Measurements from ENCODE around the gene IRF6. TPM values are rescaled to one million over a fixed set of nuclear protein-coding genes. Genes with fewer than 3 reads are reported as not detected.

IRF6 gene
- polyA plus RNA-seq, 4 donors = 0.52 to 22.5 (median 17.6) TPM

- no peak for DNase-seq (ENCODE audit: low read depth in 4 of 4, low spot score in 3 of 4)
Observed at GRCh38 chr1:209766051-209766450, 39.9 kb downstream of the IRF6 start.

GRCh38 chr1:209761011-209761635 lies 44.8 kb downstream of the IRF6 start:
- DNase-seq (ENCODE audit: low read depth in 4 of 4, low spot score in 3 of 4) = no peak

- DNase-seq (ENCODE audit: low read depth in 4 of 4, low spot score in 3 of 4) = no peak
Observed at GRCh38 chr1:209759829-209760359, 46.0 kb downstream of the IRF6 start.

GRCh38 chr1:209758400-209758799 lies 47.5 kb downstream of the IRF6 start:
- DNase-seq (ENCODE audit: low read depth in 4 of 4, low spot score in 3 of 4) = no peak

GRCh38 chr1:209756615-209757445 lies 49.1 kb downstream of the IRF6 start:
- DNase-seq (ENCODE audit: low read depth in 4 of 4, low spot score in 3 of 4) = no peak

GRCh38 chr1:209755926-209756614 lies 49.9 kb downstream of the IRF6 start, which contains the start of gene TRAF3IP3:
Gene TRAF3IP3, plus strand, starts transcription at chr1:209756053. Its CDS starts 3,987 bp downstream, at chr1:209760040.
- DNase-seq (ENCODE audit: low read depth in 4 of 4, low spot score in 3 of 4) = no peak

- no peak for DNase-seq (ENCODE audit: low read depth in 4 of 4, low spot score in 3 of 4)
Observed at GRCh38 chr1:209755256-209755655, 50.7 kb downstream of the IRF6 start.

- DNase-seq (ENCODE audit: low read depth in 4 of 4, low spot score in 3 of 4) = no peak
Observed at GRCh38 chr1:209752890-209753289, 53.1 kb downstream of the IRF6 start.

GRCh38 chr1:209751627-209752231 lies 54.2 kb downstream of the IRF6 start:
- no peak for DNase-seq (ENCODE audit: low read depth in 4 of 4, low spot score in 3 of 4)

GRCh38 chr1:209749670-209750323 lies 56.1 kb downstream of the IRF6 start:
- DNase-seq (ENCODE audit: low read depth in 4 of 4, low spot score in 3 of 4) = no peak

GRCh38 chr1:209749205-209749604 lies 56.7 kb downstream of the IRF6 start:
- DNase-seq (ENCODE audit: low read depth in 4 of 4, low spot score in 3 of 4) = no peak

GRCh38 chr1:209748620-209749019 lies 57.3 kb downstream of the IRF6 start:
- DNase-seq (ENCODE audit: low read depth in 4 of 4, low spot score in 3 of 4) = no peak

- peak; percentile 66 to 73 (median 68) for DNase-seq (ENCODE audit: low read depth in 4 of 4, low spot score in 3 of 4)
Observed at GRCh38 chr1:209747580-209748262, 58.2 kb downstream of the IRF6 start.

GRCh38 chr1:209746451-209747165 lies 59.3 kb downstream of the IRF6 start:
- DNase-seq (ENCODE audit: low read depth in 4 of 4, low spot score in 3 of 4) = no peak

GRCh38 chr1:209743145-209743482 lies 62.8 kb downstream of the IRF6 start:
- DNase-seq (ENCODE audit: low read depth in 4 of 4, low spot score in 3 of 4) = no peak

GRCh38 chr1:209742409-209743144 lies 63.4 kb downstream of the IRF6 start:
- DNase-seq (ENCODE audit: low read depth in 4 of 4, low spot score in 3 of 4) = no peak

GRCh38 chr1:209741889-209742288 lies 64.1 kb downstream of the IRF6 start:
- DNase-seq (ENCODE audit: low read depth in 4 of 4, low spot score in 3 of 4) = no peak

- no peak for DNase-seq (ENCODE audit: low read depth in 4 of 4, low spot score in 3 of 4)
Observed at GRCh38 chr1:209741193-209741592, 64.7 kb downstream of the IRF6 start.
